ENCODE data around the gene TMBIM6. TPM values are rescaled to one million over a fixed set of nuclear protein-coding genes. Genes with fewer than 3 reads are reported as not detected.
A peak's percentile ranks its signal among the peaks of the same experiment; 100 is the strongest.
"Not testable (repeated sequence)": the region's sequence is repeated elsewhere in the genome, so short reads cannot be mapped to it uniquely, and the experiment has no call there.

The TMBIM6 gene
- total RNA-seq, 2 donors from 2014 or later: 357 to 452 TPM

- Mint-ChIP-seq H3K36me3 (no peaks in the 10 kb centered on the region), H3K27me3 (peaks cover 11 to 12% of the 10 kb centered on the region in 2 donors), H3K4me1 (ENCODE audit: low read depth in 2 of 2) (peaks cover 40 to 43% of the 10 kb centered on the region in 2 donors), H3K27ac (peak within 1 kb of the TSS; percentile 91 to 95), H3K9me3 (no peaks in the 10 kb centered on the region), H3K4me3 (peak within 1 kb of the TSS; percentile 95)
- DNase-seq (ENCODE audit: low spot score) (peak; percentile 100), ATAC-seq (peak; percentile 96)
Measured at GRCh38 chr12:49707128-49707811, 34.1 kb upstream of the TMBIM6 start, which contains the start of gene FMNL3. FMNL3 (minus strand) TSS chr12:49707405; CDS start chr12:49707180, 225 bp downstream.

DNA sequence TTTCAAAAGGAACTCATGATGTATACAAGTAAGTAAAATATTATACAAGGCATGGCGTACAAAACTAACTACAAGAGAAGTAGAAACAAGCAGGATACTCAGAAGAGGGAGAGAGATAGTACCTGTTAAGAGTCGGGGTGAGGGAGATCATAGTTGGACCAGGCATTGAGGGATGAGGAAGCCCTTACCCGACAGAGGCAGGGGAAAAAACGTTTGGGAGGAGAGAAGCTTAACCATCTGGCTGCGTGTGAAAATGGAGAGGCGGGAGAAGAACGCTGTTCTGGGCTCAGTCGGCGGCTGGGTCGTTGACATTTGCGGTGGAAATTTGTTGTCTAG, 33.6 kb upstream of the TMBIM6 start:
- H3K4me3 Mint-ChIP-seq: peak overlapping the region; percentile 44
- H3K4me1 Mint-ChIP-seq (ENCODE audit: low read depth in 2 of 2): peaks cover 35 to 38% of the 10 kb centered on the region in 2 donors
- H3K27me3 Mint-ChIP-seq: peaks cover 15 to 16% of the 10 kb centered on the region in 2 donors
- no peaks in the 10 kb centered on the region for H3K9me3 Mint-ChIP-seq
- peak overlapping the region; percentile 22 to 68 for H3K27ac Mint-ChIP-seq
- DNase-seq (ENCODE audit: low spot score) (no peak), ATAC-seq (no peak)
- H3K36me3 Mint-ChIP-seq: no peaks in the 10 kb centered on the region

DNA sequence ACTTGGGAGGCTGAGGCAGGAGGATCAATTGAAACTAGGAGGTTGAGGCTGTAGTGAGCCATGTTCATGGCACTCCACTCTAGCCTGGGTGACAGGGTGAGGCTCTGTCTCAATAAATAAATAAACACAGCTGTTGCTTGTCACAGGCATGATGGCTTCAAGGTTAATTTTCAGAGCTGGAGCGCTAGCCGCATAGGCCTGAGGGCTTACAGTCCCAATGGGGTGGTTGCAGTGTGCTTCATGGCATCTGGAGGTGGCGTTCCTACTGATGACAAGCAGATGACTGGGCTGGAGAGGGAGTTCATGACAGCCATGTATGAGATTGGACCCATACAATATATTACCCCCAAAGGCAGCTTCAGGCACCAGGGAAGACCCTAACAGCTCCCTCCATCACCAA, 32.5 kb upstream of the TMBIM6 start:
- Mint-ChIP-seq H3K9me3 (no peaks in the 10 kb centered on the region), H3K4me1 (ENCODE audit: low read depth in 2 of 2) (peaks cover 24 to 28% of the 10 kb centered on the region in 2 donors), H3K36me3 (no peaks in the 10 kb centered on the region), H3K27me3 (peaks cover 18 to 19% of the 10 kb centered on the region in 2 donors), H3K4me3 (no peak overlapping the region), H3K27ac (no peak overlapping the region)
- ATAC-seq: no peak
- no peak for DNase-seq (ENCODE audit: low spot score)

- H3K9me3 Mint-ChIP-seq: not testable (repeated sequence)
Measured at GRCh38 chr12:49713952-49714351, 27.4 kb upstream of the TMBIM6 start.

GRCh38 chr12:49716553-49716952, 24.8 kb upstream of the TMBIM6 start:
- Mint-ChIP-seq H3K4me3 (no peak overlapping the region), H3K4me1 (ENCODE audit: low read depth in 2 of 2) (peaks cover 0 to 4% of the 10 kb centered on the region in 2 donors), H3K27me3 (peaks cover 19 to 22% of the 10 kb centered on the region in 2 donors), H3K36me3 (no peaks in the 10 kb centered on the region), H3K9me3 (no peaks in the 10 kb centered on the region), H3K27ac (no peak overlapping the region)
- no peak for DNase-seq (ENCODE audit: low spot score)
- ATAC-seq: no peak

More at GRCh38 chr12:49713952-49714351, 27.4 kb upstream of the TMBIM6 start:
- not testable (repeated sequence) for H3K27ac Mint-ChIP-seq; H3K4me1 Mint-ChIP-seq (ENCODE audit: low read depth in 2 of 2); H3K36me3 Mint-ChIP-seq; DNase-seq (ENCODE audit: low spot score); H3K4me3 Mint-ChIP-seq; ATAC-seq
- peaks cover 29% of the 10 kb centered on the region in 2 donors for H3K27me3 Mint-ChIP-seq

DNA sequence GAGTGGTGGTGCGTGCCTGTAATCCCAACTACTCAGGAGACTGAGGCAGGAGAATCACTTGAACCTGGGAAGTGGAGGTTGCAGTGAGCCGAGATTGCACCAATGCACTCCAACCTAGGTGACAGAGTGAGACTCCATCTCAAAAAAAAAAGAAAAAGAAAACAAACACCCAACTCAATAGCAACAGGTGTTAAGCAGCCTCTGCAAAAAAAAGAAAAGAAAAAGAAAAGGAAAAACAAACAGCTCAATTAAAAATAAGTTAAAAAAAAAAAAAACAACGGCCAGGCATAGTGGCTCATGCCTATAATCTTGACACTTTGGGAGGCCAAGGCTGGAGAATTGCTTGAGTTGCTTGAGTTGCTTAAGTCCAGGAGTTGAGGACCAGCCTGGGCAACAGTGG, 23.6 kb upstream of the TMBIM6 start:
- H3K36me3 Mint-ChIP-seq; ATAC-seq; H3K9me3 Mint-ChIP-seq; DNase-seq (ENCODE audit: low spot score); H3K27ac Mint-ChIP-seq; H3K4me1 Mint-ChIP-seq (ENCODE audit: low read depth in 2 of 2); H3K4me3 Mint-ChIP-seq: not testable (repeated sequence)
- peaks cover 14 to 18% of the 10 kb centered on the region in 2 donors for H3K27me3 Mint-ChIP-seq

DNA sequence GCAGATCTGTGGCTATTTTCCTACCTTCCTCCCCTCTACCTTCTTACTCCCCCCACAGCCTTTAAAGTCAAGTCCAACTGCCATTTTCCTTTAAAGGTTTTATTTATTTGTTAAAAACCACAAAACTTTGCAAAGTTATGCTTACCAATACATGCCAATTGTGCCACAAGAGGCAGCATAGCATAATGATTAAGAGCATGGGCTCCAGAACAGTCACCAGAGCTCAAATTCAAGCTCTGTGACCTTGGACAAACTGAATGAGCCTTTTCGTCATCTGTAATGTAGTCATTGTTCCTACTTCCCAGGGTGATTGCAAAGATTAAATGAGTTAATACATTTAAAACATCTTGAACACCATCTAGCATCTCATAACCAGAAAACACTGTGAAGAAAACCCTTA, 21.1 kb upstream of the TMBIM6 start:
- peaks cover 0 to 4% of the 10 kb centered on the region in 2 donors for H3K4me1 Mint-ChIP-seq (ENCODE audit: low read depth in 2 of 2)
- ATAC-seq: no peak

DNA sequence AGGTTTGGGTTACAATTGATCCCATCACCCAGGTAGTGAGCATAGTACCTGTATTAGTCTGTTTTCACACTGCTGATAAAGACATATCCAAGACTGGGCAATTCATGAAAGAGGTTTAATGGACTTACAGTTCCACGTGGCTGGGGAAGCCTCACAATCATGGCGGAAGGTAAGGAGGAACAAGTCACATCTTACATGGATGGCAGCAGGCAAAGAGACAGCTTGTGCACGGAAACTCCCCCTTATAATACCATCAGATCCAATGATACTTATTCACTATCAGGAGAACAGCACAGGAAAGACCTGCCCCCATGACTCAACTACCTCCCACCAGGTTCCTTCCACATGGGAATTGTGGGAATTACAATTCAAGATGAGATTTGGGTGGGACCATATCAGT, 20.0 kb upstream of the TMBIM6 start:
- ATAC-seq; H3K36me3 Mint-ChIP-seq; H3K27ac Mint-ChIP-seq; H3K9me3 Mint-ChIP-seq; H3K4me3 Mint-ChIP-seq; H3K4me1 Mint-ChIP-seq (ENCODE audit: low read depth in 2 of 2); DNase-seq (ENCODE audit: low spot score): not testable (repeated sequence)
- H3K27me3 Mint-ChIP-seq: peaks cover 0 to 16% of the 10 kb centered on the region in 2 donors

More for the DNA sequence above, 21.1 kb upstream of the TMBIM6 start:
- peaks cover 4 to 20% of the 10 kb centered on the region in 2 donors for H3K27me3 Mint-ChIP-seq
- no peaks in the 10 kb centered on the region for H3K9me3 Mint-ChIP-seq
- H3K36me3 Mint-ChIP-seq: no peaks in the 10 kb centered on the region
- no peak overlapping the region for H3K4me3 Mint-ChIP-seq
- no peak for DNase-seq (ENCODE audit: low spot score)
- no peak overlapping the region for H3K27ac Mint-ChIP-seq

DNA sequence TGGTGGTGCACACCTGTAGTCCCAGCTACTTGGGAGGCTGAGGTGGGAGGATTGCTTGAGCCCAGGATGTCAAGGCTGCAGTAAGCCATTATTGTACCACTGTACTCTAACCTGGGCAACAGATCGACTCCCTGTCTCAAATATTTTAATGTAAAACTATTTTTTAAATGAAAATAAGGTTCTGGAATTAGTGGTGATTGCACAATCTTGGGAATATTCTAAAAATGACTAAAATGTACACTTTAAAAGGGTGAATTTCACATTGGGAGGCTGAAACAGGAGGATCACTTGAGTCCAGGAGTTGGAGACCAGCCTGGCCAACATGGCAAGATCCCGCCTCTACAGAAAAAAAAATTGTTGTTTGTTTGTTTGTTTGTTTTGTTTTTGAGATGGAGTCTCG, 12.9 kb upstream of the TMBIM6 start:
- Mint-ChIP-seq H3K9me3 (no peaks in the 10 kb centered on the region), H3K27ac (no peak overlapping the region), H3K36me3 (no peaks in the 10 kb centered on the region), H3K4me3 (no peak overlapping the region), H3K27me3 (peaks cover 11 to 22% of the 10 kb centered on the region in 2 donors), H3K4me1 (ENCODE audit: low read depth in 2 of 2) (no peaks in the 10 kb centered on the region)
- DNase-seq (ENCODE audit: low spot score) (no peak), ATAC-seq (no peak)

DNA sequence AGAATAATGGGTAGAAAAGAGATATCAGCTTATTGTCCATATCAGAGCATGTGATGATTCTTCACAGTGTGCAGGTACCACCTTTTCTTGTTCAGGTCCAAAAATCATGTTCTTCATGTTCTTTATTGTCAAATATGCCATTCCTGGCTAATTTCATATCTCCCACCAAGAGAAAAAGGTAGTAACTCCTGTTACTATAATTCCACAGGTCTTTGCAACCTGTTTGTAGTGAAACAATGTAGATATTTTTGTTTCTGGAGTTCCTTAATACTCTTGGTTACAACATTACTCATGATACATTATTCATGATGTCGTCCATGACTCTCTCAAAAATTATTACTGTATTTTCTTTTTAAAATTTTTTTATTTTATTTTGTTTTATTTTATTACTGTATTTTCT, 11.3 kb upstream of the TMBIM6 start:
- peaks cover 4% of the 10 kb centered on the region for H3K36me3 Mint-ChIP-seq
- peaks cover 14% of the 10 kb centered on the region in 2 donors for H3K27me3 Mint-ChIP-seq
- H3K4me1 Mint-ChIP-seq (ENCODE audit: low read depth in 2 of 2): peaks cover 0 to 3% of the 10 kb centered on the region in 2 donors
- DNase-seq (ENCODE audit: low spot score): no peak
- no peaks in the 10 kb centered on the region for H3K9me3 Mint-ChIP-seq
- no peak for ATAC-seq
- no peak overlapping the region for H3K27ac Mint-ChIP-seq
- no peak overlapping the region for H3K4me3 Mint-ChIP-seq

DNA sequence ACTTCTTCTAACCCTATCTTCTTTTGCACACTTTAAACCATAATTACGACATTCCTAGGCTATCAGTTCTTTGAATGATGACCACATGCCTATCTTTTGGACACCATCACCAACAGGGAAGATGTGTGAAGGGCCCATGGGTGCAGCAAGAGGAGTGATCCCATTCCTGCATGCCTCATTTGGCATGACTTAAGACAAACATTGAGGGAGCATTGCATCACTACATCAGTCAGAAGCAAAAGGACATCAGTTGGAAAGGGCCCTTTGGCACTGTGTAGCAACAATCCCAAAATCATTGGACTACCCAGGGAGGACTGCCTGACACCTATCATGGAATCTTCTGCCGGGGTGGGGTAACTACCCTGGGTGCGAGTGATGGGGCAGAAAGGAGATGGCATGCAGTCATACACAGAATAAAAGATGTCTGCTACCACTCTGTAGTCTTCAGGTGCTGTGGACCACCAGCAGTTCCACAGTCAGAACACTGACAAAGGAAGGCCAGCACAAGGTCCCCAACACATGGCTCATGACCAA, 10.7 kb upstream of the TMBIM6 start:
- H3K4me3 Mint-ChIP-seq: no peak overlapping the region
- no peak overlapping the region for H3K27ac Mint-ChIP-seq

DNA sequence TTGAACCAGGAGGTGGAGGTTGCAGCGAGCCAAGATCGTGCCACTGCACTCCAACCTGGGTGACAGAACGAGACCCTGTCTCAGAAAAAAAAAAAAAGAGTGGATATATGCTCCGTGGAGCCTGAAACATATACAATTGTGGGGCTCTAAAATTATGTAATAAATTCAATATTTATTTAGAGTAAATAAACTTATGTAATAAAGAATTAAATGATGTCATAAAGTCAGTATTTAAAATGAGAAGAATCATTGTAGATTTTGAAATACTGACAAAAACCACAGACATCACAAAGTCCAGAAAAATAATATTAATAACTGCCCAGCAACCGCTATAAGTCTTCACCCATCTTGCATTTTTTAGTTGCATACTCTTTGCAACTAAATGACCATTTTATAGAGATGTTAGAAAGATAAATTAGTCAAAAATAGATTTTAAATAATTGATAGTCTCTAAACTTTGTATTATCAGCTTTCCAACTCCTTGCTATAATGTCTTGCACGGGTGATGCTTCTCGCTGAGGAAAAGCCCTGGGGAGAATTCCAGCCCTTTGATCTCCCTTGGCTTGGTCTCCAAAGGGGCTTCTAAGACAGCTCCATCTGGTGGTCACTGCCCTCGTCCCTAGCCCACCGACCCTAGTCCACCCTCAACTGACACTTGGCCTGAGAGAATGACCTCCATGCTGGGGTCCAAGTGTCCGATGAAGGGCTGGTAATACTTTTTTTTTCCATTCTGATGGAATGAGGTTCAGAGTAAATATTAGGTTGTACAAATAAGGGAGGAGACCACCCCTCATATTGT, 7.9 kb upstream of the TMBIM6 start:
- no peak overlapping the region for H3K27ac Mint-ChIP-seq
- peaks cover 0 to 5% of the 10 kb centered on the region in 2 donors for H3K4me1 Mint-ChIP-seq (ENCODE audit: low read depth in 2 of 2)
- H3K27me3 Mint-ChIP-seq: peaks cover 6 to 12% of the 10 kb centered on the region in 2 donors
- no peak for ATAC-seq
- no peak for DNase-seq (ENCODE audit: low spot score)
- H3K4me3 Mint-ChIP-seq: no peak overlapping the region
- no peaks in the 10 kb centered on the region for H3K9me3 Mint-ChIP-seq
- peaks cover 7% of the 10 kb centered on the region for H3K36me3 Mint-ChIP-seq

More for the DNA sequence above, 10.7 kb upstream of the TMBIM6 start:
- ATAC-seq: no peak
- Mint-ChIP-seq H3K36me3 (peaks cover 7% of the 10 kb centered on the region), H3K27me3 (peaks cover 14 to 18% of the 10 kb centered on the region in 2 donors), H3K4me1 (ENCODE audit: low read depth in 2 of 2) (peaks cover 0 to 5% of the 10 kb centered on the region in 2 donors), H3K9me3 (no peaks in the 10 kb centered on the region)
- DNase-seq (ENCODE audit: low spot score): no peak

DNA sequence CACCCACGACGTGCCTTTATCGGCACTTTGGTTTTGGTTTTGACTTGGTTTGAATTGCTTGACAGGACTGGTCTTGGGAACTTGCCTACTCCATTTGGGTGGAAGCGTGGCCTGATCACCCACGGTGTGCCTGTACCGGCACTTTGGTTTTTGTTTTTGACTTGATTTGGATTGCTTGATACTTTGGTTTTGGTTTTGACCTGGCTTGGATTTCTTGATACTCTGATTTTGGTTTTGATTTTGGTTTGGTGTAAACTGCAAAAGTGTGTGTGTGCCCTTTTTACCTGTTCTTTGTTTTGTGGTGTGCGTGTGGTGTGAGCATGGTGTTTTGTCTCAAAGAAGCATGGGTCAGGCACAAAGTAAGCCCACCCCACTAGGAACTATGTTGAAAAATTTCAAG, 6.5 kb upstream of the TMBIM6 start:
- not testable (repeated sequence) for DNase-seq (ENCODE audit: low spot score); ATAC-seq; H3K27ac Mint-ChIP-seq; H3K36me3 Mint-ChIP-seq; H3K4me3 Mint-ChIP-seq; H3K9me3 Mint-ChIP-seq; H3K4me1 Mint-ChIP-seq (ENCODE audit: low read depth in 2 of 2)
- peaks cover 6 to 12% of the 10 kb centered on the region in 2 donors for H3K27me3 Mint-ChIP-seq

DNA sequence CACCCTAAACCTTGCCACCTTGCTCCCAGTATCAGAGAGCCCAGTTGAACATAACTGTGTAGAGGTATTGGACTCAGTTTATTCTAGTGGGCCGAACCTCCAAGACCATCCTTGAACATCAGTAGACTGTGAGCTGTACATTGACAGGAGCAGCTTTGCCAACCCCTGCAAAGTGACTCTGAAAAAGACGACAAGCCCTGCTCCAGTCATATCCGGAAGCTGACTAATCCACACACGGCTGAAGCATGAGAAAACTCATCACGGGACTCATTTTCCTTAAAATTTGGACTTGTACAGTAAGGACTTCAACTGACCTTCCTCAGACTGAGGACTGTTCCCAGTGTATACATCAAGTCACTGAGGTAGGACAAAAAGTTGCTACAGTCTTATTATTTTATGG, 2.6 kb upstream of the TMBIM6 start:
- not testable (repeated sequence) for H3K9me3 Mint-ChIP-seq; DNase-seq (ENCODE audit: low spot score); H3K27ac Mint-ChIP-seq; ATAC-seq; H3K4me3 Mint-ChIP-seq
- H3K4me1 Mint-ChIP-seq (ENCODE audit: low read depth in 2 of 2): peaks cover 21 to 25% of the 10 kb centered on the region in 2 donors
- H3K27me3 Mint-ChIP-seq: peaks cover 0 to 12% of the 10 kb centered on the region in 2 donors
- peaks cover 14% of the 10 kb centered on the region for H3K36me3 Mint-ChIP-seq

Measured in natural killer cell treated with Interleukin-12 subunit alpha and Interleukin-12 subunit beta and Interleukin-15 and Interleukin-18, amount 100 ng/mL, for 72 hours (primary cell).